HepG2 (cell line): ENCODE results near the gene FIZ1. TPM values are rescaled to one million over a fixed set of nuclear protein-coding genes. Genes with fewer than 3 reads are reported as not detected.

ENCODE experiments used
- ATAC-seq: fragments of 200-7000 bp; cut with Tn5 transposase; 3 replicates; pipeline ENCODE4 v1.9.1; 2020; ENCODE audit warnings: mild to moderate bottlenecking, moderate library complexity
- BruUV-seq: library from RNA; stranded (reverse); fragments of 400-500 nt; replicated peaks from 2 replicates; lab custom pipeline; 2021; lab: Mats Ljungman, UMichigan
- CTCF ChIA-PET: fragments of 300-600 bp; formaldehyde crosslinking; extraction: SDS; loops from one replicate; lab custom pipeline; 2021; ENCODE audit warnings: low total read pairs, inconsistent platforms, low intra/inter-chr PET ratio; lab: Yijun Ruan, JAX
- POLR2A ChIA-PET: fragments of 350-600 bp; sonication (Branson Sonifier 250); formaldehyde crosslinking; loops from one replicate; lab custom pipeline; 2020; ENCODE audit warnings: antibody characterized with exemption, inconsistent platforms; lab: Yijun Ruan, JAX
- DNase-seq: peaks from one replicate; pipeline ENCODE4 v3.0.0-alpha.2; 2015; ENCODE audit warnings: low spot score
- FAIRE-seq: peaks from 3 replicates; lab custom pipeline; 2011; peaks lifted over from hg19 to GRCh38; lab: Jason Lieb, UNC
- H2AFZ ChIP-seq: one replicate; pipeline ENCODE4 v1.6.1; 2011; ENCODE audit warnings: low read length, inconsistent platforms
- H3K27ac ChIP-seq: fragments of 300-600 bp; 3 replicates; pipeline ENCODE4 v1.8.0; 2011; ENCODE audit warnings: mixed run types, mild to moderate bottlenecking, mixed read lengths, low read length, inconsistent platforms; ENCODE audit not compliant: insufficient read depth; ENCODE audit errors: extremely low read length
- H3K27me3 ChIP-seq, 2 experiments: fragments of 200-600 bp in 1 of 2; 2 replicates in 1 of 2; 3 replicates in 1 of 2; pipeline versions ENCODE4 v1.6.0 to v1.8.0; 2011; ENCODE audit warnings: low read length in 2 of 2, mild to moderate bottlenecking in 2 of 2, moderate library complexity in 2 of 2, inconsistent platforms in 1 of 2; ENCODE audit not compliant: insufficient read depth in 2 of 2, control insufficient read depth in 1 of 2
- H3K36me3 ChIP-seq, 2 experiments: fragments of 200-600 bp in 1 of 2; replicated peaks in 1 of 2; 2 replicates in 1 of 2; 3 replicates in 1 of 2; pipeline versions ENCODE4 v1.5.1 to v1.8.0; 2011; ENCODE audit warnings: low read length in 2 of 2, inconsistent platforms in 1 of 2; ENCODE audit not compliant: insufficient read depth in 2 of 2, control insufficient read depth in 1 of 2
- H3K4me1 ChIP-seq: 2 replicates; pipeline ENCODE4 v1.5.1; 2012; ENCODE audit warnings: low read length, inconsistent platforms; ENCODE audit not compliant: insufficient read depth
- H3K4me2 ChIP-seq: 2 replicates; pipeline ENCODE4 v1.6.0; 2011; ENCODE audit warnings: low read depth, low read length, inconsistent platforms
- H3K4me3 ChIP-seq, 3 experiments: fragments of 200-600 bp in 1 of 3; sonication (generic), shearing (Covaris generic) in 1 of 3; replicated peaks in 1 of 3; 2 replicates each; pipeline ENCODE4 v1.5.1; 2011 to 2016; ENCODE audit warnings: low read length in 3 of 3, inconsistent platforms in 2 of 3, low read depth in 2 of 3, mild to moderate bottlenecking in 2 of 3, control low read depth in 1 of 3, mixed read lengths in 1 of 3; ENCODE audit not compliant: insufficient read depth in 1 of 3
- H3K79me2 ChIP-seq: one replicate; pipeline ENCODE4 v1.6.1; 2011; ENCODE audit warnings: low read length, inconsistent platforms; ENCODE audit not compliant: insufficient read depth
- H3K9ac ChIP-seq: 2 replicates; pipeline ENCODE4 v1.6.0; 2011; ENCODE audit warnings: mild to moderate bottlenecking, low read depth, low read length, inconsistent platforms; ENCODE audit not compliant: insufficient read depth
- H3K9me3 ChIP-seq: 2 replicates; pipeline ENCODE4 v1.5.1; 2012; ENCODE audit warnings: mild to moderate bottlenecking, low read length
- H4K20me1 ChIP-seq: 2 replicates; pipeline ENCODE4 v1.6.0; 2011; ENCODE audit warnings: inconsistent platforms, mild to moderate bottlenecking, low read length, moderate library complexity; ENCODE audit not compliant: insufficient read depth
- ARHGAP35 ChIP-seq: sonication (generic); formaldehyde crosslinking; IDR thresholded peaks from 2 replicates; pipeline ENCODE4 v1.9.0; 2022; ENCODE audit warnings: mild to moderate bottlenecking, inconsistent platforms, moderate library complexity, missing genetic modification reagents, borderline replicate concordance
- BCL6 ChIP-seq: IDR thresholded peaks from 2 replicates; pipeline ENCODE4 v1.6.1; 2016; ENCODE audit warnings: missing genetic modification reagents, missing compliant biosample characterization
- DNMT3B ChIP-seq: conservative IDR thresholded peaks from 2 replicates; pipeline ENCODE4 v1.6.1; 2016; ENCODE audit warnings: missing biosample characterization, control low read depth
- ETV6 ChIP-seq: sonication (generic); formaldehyde crosslinking; conservative IDR thresholded peaks from 2 replicates; pipeline ENCODE4 v1.4.0; 2020; ENCODE audit warnings: missing genetic modification reagents
- GATAD2A ChIP-seq: IDR thresholded peaks from 2 replicates; pipeline ENCODE4 v1.6.1; 2016
- HOXD1 ChIP-seq: sonication (generic); formaldehyde crosslinking; IDR thresholded peaks from 2 replicates; pipeline ENCODE4 v1.5.0; 2020; ENCODE audit warnings: missing genetic modification reagents
- MIER3 ChIP-seq: IDR thresholded peaks from 2 replicates; pipeline ENCODE4 v1.6.1; 2016; ENCODE audit warnings: missing compliant biosample characterization, borderline replicate concordance
- MXD3 ChIP-seq: IDR thresholded peaks from 2 replicates; pipeline ENCODE4 v1.6.1; 2016; ENCODE audit warnings: mild to moderate bottlenecking, missing biosample characterization, missing genetic modification reagents
- NR3C1 ChIP-seq: sonication (generic); formaldehyde crosslinking; IDR thresholded peaks from 2 replicates; pipeline ENCODE4 v1.4.0; 2020; ENCODE audit warnings: missing genetic modification reagents
- POLR2G ChIP-seq: fragments of 200-400 bp; formaldehyde crosslinking; IDR thresholded peaks from 2 replicates; pipeline ENCODE4 v1.6.1; 2018; ENCODE audit warnings: mild to moderate bottlenecking, low read depth, low read length, moderate library complexity
- PREB ChIP-seq: sonication (generic); formaldehyde crosslinking; IDR thresholded peaks from 2 replicates; pipeline ENCODE4 v1.4.0; 2020; ENCODE audit warnings: missing genetic modification reagents
- REPIN1 ChIP-seq: sonication (generic); formaldehyde crosslinking; IDR thresholded peaks from 2 replicates; pipeline ENCODE4 v1.8.0; 2022; ENCODE audit warnings: missing genetic modification reagents, low read depth, mild to moderate bottlenecking, borderline replicate concordance
- SMAD3 ChIP-seq: sonication (generic); formaldehyde crosslinking; IDR thresholded peaks from 2 replicates; pipeline ENCODE4 v1.4.0; 2020; ENCODE audit warnings: missing genetic modification reagents
- SRF ChIP-seq: IDR thresholded peaks from 2 replicates; pipeline ENCODE4 v1.6.1; 2011; ENCODE audit warnings: mild to moderate bottlenecking, low read depth, low read length, moderate library complexity
- TRIM24 ChIP-seq: sonication (generic); formaldehyde crosslinking; IDR thresholded peaks from 2 replicates; pipeline ENCODE4 v1.8.0; 2022; ENCODE audit warnings: mild to moderate bottlenecking, missing genetic modification reagents
- ZFP41 ChIP-seq: sonication (generic); formaldehyde crosslinking; IDR thresholded peaks from 2 replicates; pipeline ENCODE4 v1.4.0; 2020; ENCODE audit warnings: mild to moderate bottlenecking, missing genetic modification reagents, borderline replicate concordance
- ZNF230 ChIP-seq: sonication (generic); formaldehyde crosslinking; IDR thresholded peaks from 2 replicates; pipeline ENCODE4 v1.4.0; 2020; ENCODE audit warnings: mild to moderate bottlenecking, missing genetic modification reagents
- ZNF260 ChIP-seq: sonication (generic); formaldehyde crosslinking; IDR thresholded peaks from 2 replicates; pipeline ENCODE4 v1.4.0; 2020; ENCODE audit warnings: missing genetic modification reagents, low read depth, mild to moderate bottlenecking, borderline replicate concordance
- ZNF281 ChIP-seq: sonication (generic); formaldehyde crosslinking; IDR thresholded peaks from 2 replicates; pipeline ENCODE4 v1.4.0; 2020; ENCODE audit warnings: missing genetic modification reagents, borderline replicate concordance
- ZNF816 ChIP-seq: sonication (generic); formaldehyde crosslinking; IDR thresholded peaks from 2 replicates; pipeline ENCODE4 v1.8.0; 2022; ENCODE audit warnings: missing genetic modification reagents, mild to moderate bottlenecking, borderline replicate concordance
- ZSCAN9 ChIP-seq: IDR thresholded peaks from 2 replicates; pipeline ENCODE4 v1.6.1; 2016; ENCODE audit warnings: borderline replicate concordance
- whole genome bisulfite sequencing: methylation state at CpG from one replicate; pipeline ENCODE4 v1.1.6; 2017; ENCODE audit warnings: low lambda C conversion rate; 5-methylcytosine and 5-hydroxymethylcytosine counted together
- in situ Hi-C: cut with HindIII; loops from 2 replicates; pipeline ENCODE4 v1.10.0; 2017; ENCODE audit warnings: low pct_unique_long_range_greater_than_20kb; ENCODE audit not compliant: extremely low pct_ligation_motif_present
- intact Hi-C: fragments of 100-400 bp; cut with micrococcal nuclease; formaldehyde crosslinking; loops from one replicate; pipeline ENCODE4 v1.10.0; 2022; ENCODE audit not compliant: unreplicated experiment
- polyA plus RNA-seq, 8 experiments: library from polyadenylated mRNA; depleted of rRNA in 3 of 8; stranded (reverse) in 7 of 8; unstranded in 1 of 8; fragments of >200 nt; fragmentation: Illumina TruSeq in 4 of 8; extraction: Trizol in 4 of 8; gene quantifications; 2 replicates each; pipeline versions ENCODE4 v1.2.1 to v1.2.3, GENCODE V29; 2011 to 2016; ENCODE audit warnings: low read depth in 4 of 8, missing spikeins in 1 of 8, mixed read lengths in 1 of 8; ENCODE audit not compliant: insufficient read depth in 1 of 8
- total RNA-seq, 5 experiments: library from RNA; depleted of rRNA; stranded (reverse); fragments of >200 nt; fragmentation: Illumina TruSeq; extraction: Trizol; gene quantifications; 2 replicates each; pipeline ENCODE4 v1.2.3, GENCODE V29; 2016; ENCODE audit warnings: low read depth in 1 of 5

FIZ1 gene
- total and polyA plus RNA-seq, 2 of the 13 experiments (the other 11 are each of a cell fraction or from before 2014, with no cell fraction given) = 3.6 to 5.9 TPM

GRCh38 chr19:55647732-55648584, 48.6 kb upstream of the FIZ1 start, which contains the start of gene CCDC106:
Gene CCDC106 (plus strand): TSS chr19:55648212. CDS start chr19:55649047, 835 bp downstream.
- Histone ChIP-seq H3K27me3 (no peaks in the 10 kb centered on the region; a peak in 1 of 5 replicates), H3K79me2 (peaks cover 28% of the 10 kb centered on the region), H2AFZ (no peak within 1 kb of the TSS), H3K4me2 (peak within 1 kb of the TSS; percentile 82), H3K9me3 (no peaks in the 10 kb centered on the region), H3K27ac (peak within 1 kb of the TSS; percentile 76), H4K20me1 (no peaks in the 10 kb centered on the region), H3K9ac (peak within 1 kb of the TSS; percentile 86), H3K4me3 (peak within 1 kb of the TSS; percentile 78 to 96 (median 96)), H3K4me1 (peaks cover 47% of the 10 kb centered on the region), H3K36me3 (peaks cover 0 to 10% of the 10 kb centered on the region in 2 experiments; a peak in 2 of 5 replicates)
- intact Hi-C loops (no loop called here), in situ Hi-C loops (no loop called here)
- WGBS = 25% methylated on average over 5 of the region's 87 CpGs
- ChIA-PET CTCF (no interaction called here), POLR2A (interaction anchor here (0.7 to 1.1 kb wide), 5 partner anchors 9 to 186 kb away, joined by 3 to 5 read pairs (median 4); partner anchors contain the start of gene ZNF628)
- no TSS peak for BruUV-seq
- DNase-seq (peak; percentile 55), ATAC-seq (peak; percentile 52), FAIRE-seq (peak; percentile 18)
- peak; percentile 11; the same call in 1 of the 2 replicates for TF ChIP-seq GATAD2A (CRISPR knock-in tag)
- TF ChIP-seq SRF = no peak
- TF ChIP-seq ZNF260 (CRISPR knock-in tag) = no peak
- 0 out of 2 replicates have a peak, but pooled peaks have one; percentile 34 for TF ChIP-seq MIER3 (CRISPR knock-in tag)
- TF ChIP-seq POLR2G = peak; percentile 14; the same call in 1 of the 2 replicates
- TF ChIP-seq DNMT3B = no peak
- TF ChIP-seq TRIM24 (CRISPR knock-in tag) = no peak
- no peak for TF ChIP-seq PREB
- no peak for TF ChIP-seq ZSCAN9 (CRISPR knock-in tag)
- no peak for TF ChIP-seq ZNF230 (CRISPR knock-in tag)
- TF ChIP-seq ZFP41 (CRISPR knock-in tag) = no peak
- peak; percentile 71 for TF ChIP-seq MXD3 (CRISPR knock-in tag)
- TF ChIP-seq ZNF281 (CRISPR knock-in tag) = peak; percentile 74; the same call in 1 of the 2 replicates
- TF ChIP-seq ZNF816 = no peak
- TF ChIP-seq NR3C1 (CRISPR knock-in tag) = no peak
- no peak for TF ChIP-seq REPIN1 (CRISPR knock-in tag)
- no peak for TF ChIP-seq ETV6 (CRISPR knock-in tag)
- no peak for TF ChIP-seq HOXD1 (CRISPR knock-in tag)
- peak; percentile 32; the same call in 1 of the 2 replicates for TF ChIP-seq BCL6 (CRISPR knock-in tag)
- TF ChIP-seq SMAD3 (CRISPR knock-in tag) = no peak
- TF ChIP-seq ARHGAP35 = peak; percentile 33; the same call in 1 of the 2 replicates
